HEK293 (cell line): ENCODE results near the gene PRKAG3.

Experiments used
- CTCF ChIA-PET: fragments of 350-600 bp; formaldehyde crosslinking; extraction: SDS; loops from one replicate; lab custom pipeline; 2021; ENCODE audit warnings: antibody characterized with exemption; lab: Yijun Ruan, JAX
- POLR2A ChIA-PET: fragments of 300-600 bp; formaldehyde crosslinking; extraction: SDS; loops from one replicate; lab custom pipeline; 2020; ENCODE audit warnings: antibody characterized with exemption, inconsistent platforms; lab: Yijun Ruan, JAX
- H3K27ac ChIP-seq: fragments of 200-500 bp; sonication (Bioruptor generic); 2 replicates; pipeline ENCODE4 v1.5.1; 2014; ENCODE audit warnings: low read depth, low read length, control low read depth, inconsistent platforms; ENCODE audit errors: extremely low read depth
- H3K36me3 ChIP-seq, 2 experiments: fragments of 200-500 bp in 1 of 2; sonication (Bioruptor generic) in 1 of 2; 1 replicate in 1 of 2; 2 replicates in 1 of 2; pipeline ENCODE4 v1.5.1; 2014 to 2017; ENCODE audit warnings: inconsistent platforms in 2 of 2, low read length in 2 of 2; ENCODE audit not compliant: control insufficient read depth in 2 of 2, insufficient read depth in 1 of 2
- H3K4me1 ChIP-seq: fragments of 200-500 bp; sonication (Bioruptor generic); 2 replicates; pipeline ENCODE4 v1.5.1; 2014; ENCODE audit warnings: mild to moderate bottlenecking, low read length, inconsistent platforms; ENCODE audit not compliant: control insufficient read depth, insufficient read depth
- H3K4me3 ChIP-seq: 2 replicates; pipeline ENCODE4 v1.5.1; 2011; ENCODE audit warnings: low read depth, mild to moderate bottlenecking, control low read depth, low read length, moderate library complexity
- H3K9me3 ChIP-seq: fragments of 200-500 bp; sonication (Bioruptor generic); 2 replicates; pipeline ENCODE4 v1.5.1; 2014; ENCODE audit warnings: low read depth, low read length, inconsistent platforms; ENCODE audit not compliant: control insufficient read depth, insufficient read depth
- ATF2 ChIP-seq: fragments of 450-650 bp; formaldehyde crosslinking; IDR thresholded peaks from 2 replicates; pipeline ENCODE4 v1.5.1; 2016; ENCODE audit warnings: missing biosample characterization, missing genetic modification characterization, low read depth
- PRDM2 ChIP-seq: fragments of 450-650 bp; formaldehyde crosslinking; IDR thresholded peaks from 2 replicates; pipeline ENCODE4 v1.5.1; 2016; ENCODE audit warnings: missing biosample characterization, missing genetic modification characterization, borderline replicate concordance
- PRDM6 ChIP-seq: fragments of 450-650 bp; formaldehyde crosslinking; IDR thresholded peaks from 2 replicates; pipeline ENCODE4 v1.5.1; 2017; ENCODE audit warnings: missing biosample characterization, missing genetic modification characterization
- ZNF366 ChIP-seq: fragments of 450-650 bp; formaldehyde crosslinking; conservative IDR thresholded peaks from 2 replicates; pipeline ENCODE4 v1.5.1; 2016; ENCODE audit warnings: missing biosample characterization, missing genetic modification characterization
- ZNF580 ChIP-seq: fragments of 450-650 bp; formaldehyde crosslinking; IDR thresholded peaks from 2 replicates; pipeline ENCODE4 v1.5.1; 2016; ENCODE audit warnings: missing biosample characterization, missing genetic modification characterization
- ZNF621 ChIP-seq: fragments of 450-650 bp; formaldehyde crosslinking; IDR thresholded peaks from 2 replicates; pipeline ENCODE4 v1.5.1; 2017; ENCODE audit warnings: missing biosample characterization, missing genetic modification characterization
- ZNF626 ChIP-seq: fragments of 450-650 bp; sonication (Bioruptor Pico); formaldehyde crosslinking; IDR thresholded peaks from 2 replicates; pipeline ENCODE4 v1.5.1; 2018; ENCODE audit warnings: missing biosample characterization, missing genetic modification characterization, inconsistent platforms
- ZSCAN5A ChIP-seq: fragments of 450-650 bp; formaldehyde crosslinking; IDR thresholded peaks from 2 replicates; pipeline ENCODE4 v1.5.1; 2016; ENCODE audit warnings: missing biosample characterization, missing genetic modification characterization

The PRKAG3 gene

GRCh38 chr2:218780851-218781690 is 50.5 kb downstream of the PRKAG3 start:
- Histone ChIP-seq H3K36me3 (no peaks in the 10 kb centered on the region), H3K9me3 (no peaks in the 10 kb centered on the region), H3K4me3 (peak overlapping the region; percentile 35)

More at GRCh38 chr2:218780851-218781690, 50.5 kb downstream of the PRKAG3 start:
- ChIA-PET POLR2A (no interaction called here), CTCF (interaction anchor here (1.2 kb wide), 1 partner anchor 53 kb away, joined by 3 read pairs; no protein-coding TSS in a partner anchor)
- TF ChIP-seq ZNF580 = no peak
- TF ChIP-seq ZSCAN5A = no peak
- TF ChIP-seq ATF2 (tag by site-specific recombination) = no peak
- no peak for TF ChIP-seq ZNF626 (tag by site-specific recombination)
- no peak for TF ChIP-seq ZNF621
- TF ChIP-seq PRDM6 (tag by site-specific recombination) = no peak
- no peak for TF ChIP-seq PRDM2 (tag by site-specific recombination)
- TF ChIP-seq ZNF366 = no peak
- Histone ChIP-seq H3K4me1 (no peaks in the 10 kb centered on the region), H3K27ac (no peak overlapping the region)
